ENCODE results near the gene MLXIPL. TPM values are rescaled to one million over a fixed set of nuclear protein-coding genes. Genes with fewer than 3 reads are reported as not detected.
A peak's percentile ranks its signal among the peaks of the same experiment; 100 is the strongest.

Gene MLXIPL
- total RNA-seq, 2 donors from 2014 or later, result 39.7 to 58.0 TPM

DNA sequence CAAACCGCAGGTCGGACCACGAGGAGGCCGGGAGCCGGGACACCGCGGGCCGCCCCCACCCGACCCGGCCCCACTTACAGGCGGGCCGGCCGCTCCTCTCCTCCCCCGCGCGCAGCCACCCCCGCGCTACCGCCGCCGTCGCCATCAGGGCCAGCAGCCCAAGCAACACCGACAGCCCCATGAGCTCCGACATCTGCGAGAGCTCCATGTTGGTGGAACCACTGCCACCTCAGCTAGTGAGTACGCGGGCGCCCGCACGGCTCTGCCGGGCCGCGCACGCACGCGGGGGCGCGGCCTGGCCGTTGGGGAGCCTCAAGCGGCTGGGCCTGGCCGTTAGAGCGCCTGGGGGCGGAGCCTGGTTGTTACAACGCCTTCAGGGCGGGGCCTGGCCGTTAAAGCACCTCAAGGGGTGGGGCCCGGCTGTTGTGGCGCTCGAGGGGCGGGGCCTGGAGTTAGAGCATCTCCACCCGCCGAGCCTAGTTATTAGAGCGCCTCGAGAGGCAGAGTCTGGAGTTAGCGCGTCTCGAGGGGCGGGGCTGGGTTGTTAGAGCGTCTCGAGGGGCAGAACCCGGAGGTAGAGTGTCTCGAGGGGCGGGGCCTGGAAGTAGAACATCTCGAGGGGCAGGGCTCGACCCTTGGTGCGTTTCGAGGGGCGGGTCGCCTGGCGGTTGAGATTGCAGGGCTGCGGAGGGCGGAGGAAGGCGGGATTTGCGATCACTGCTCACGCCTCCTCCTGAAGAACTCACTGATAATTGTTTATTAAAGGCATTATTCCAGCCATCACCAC lies 45.8 kb downstream of the MLXIPL start, which contains the start of gene TBL2:
TSS of gene TBL2 (minus strand) at position 238 of the 787 bp plus-strand sequence. CDS start at position 208, 30 bp downstream.
- Mint-ChIP-seq H3K27ac (peak within 1 kb of the TSS; percentile 95), H3K9me3 (no peaks in the 10 kb centered on the region), H3K36me3 (ENCODE audit: low read depth) (peaks cover 19% of the 10 kb centered on the region), H3K4me3 (peak within 1 kb of the TSS; percentile 81), H3K27me3 (ENCODE audit: insufficient read depth) (peaks cover 31% of the 10 kb centered on the region), H3K4me1 (peaks cover 19% of the 10 kb centered on the region)
- H3K4me1 ChIP-seq (ENCODE audit: control insufficient read depth, insufficient read depth, low read length), result peaks cover 4% of the 10 kb centered on the region
- no peaks in the 10 kb centered on the region for H3K9me3 ChIP-seq (ENCODE audit: control insufficient read depth, low read length)
- H3K27me3 ChIP-seq (ENCODE audit: control insufficient read depth, insufficient read depth, low read length, poor library complexity, severe bottlenecking), result peaks cover 9% of the 10 kb centered on the region
- peak within 1 kb of the TSS; percentile 100 for H3K4me3 ChIP-seq (ENCODE audit: low read length)
- peak within 1 kb of the TSS; percentile 81 for H3K27ac ChIP-seq (ENCODE audit: low read depth, low read length)
- peak; percentile 99 for DNase-seq
- peaks cover 19% of the 10 kb centered on the region for H3K36me3 ChIP-seq (ENCODE audit: control insufficient read depth, insufficient read depth, low read length)
- 0 to 1% methylated on average over 29 to 75 of the region's 75 CpGs for WGBS, 2 experiments (ENCODE audit: insufficient coverage in 1 of 2, insufficient read length in 1 of 2)
- TF ChIP-seq, protein P1, sequence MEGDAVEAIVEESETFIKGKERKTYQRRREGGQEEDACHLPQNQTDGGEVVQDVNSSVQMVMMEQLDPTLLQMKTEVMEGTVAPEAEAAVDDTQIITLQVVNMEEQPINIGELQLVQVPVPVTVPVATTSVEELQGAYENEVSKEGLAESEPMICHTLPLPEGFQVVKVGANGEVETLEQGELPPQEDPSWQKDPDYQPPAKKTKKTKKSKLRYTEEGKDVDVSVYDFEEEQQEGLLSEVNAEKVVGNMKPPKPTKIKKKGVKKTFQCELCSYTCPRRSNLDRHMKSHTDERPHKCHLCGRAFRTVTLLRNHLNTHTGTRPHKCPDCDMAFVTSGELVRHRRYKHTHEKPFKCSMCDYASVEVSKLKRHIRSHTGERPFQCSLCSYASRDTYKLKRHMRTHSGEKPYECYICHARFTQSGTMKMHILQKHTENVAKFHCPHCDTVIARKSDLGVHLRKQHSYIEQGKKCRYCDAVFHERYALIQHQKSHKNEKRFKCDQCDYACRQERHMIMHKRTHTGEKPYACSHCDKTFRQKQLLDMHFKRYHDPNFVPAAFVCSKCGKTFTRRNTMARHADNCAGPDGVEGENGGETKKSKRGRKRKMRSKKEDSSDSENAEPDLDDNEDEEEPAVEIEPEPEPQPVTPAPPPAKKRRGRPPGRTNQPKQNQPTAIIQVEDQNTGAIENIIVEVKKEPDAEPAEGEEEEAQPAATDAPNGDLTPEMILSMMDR (conservative IDR thresholded peaks at IDR 0.05), result no peak
- peak within 1 kb of the TSS; percentile 86 for H3K9ac ChIP-seq (ENCODE audit: extremely low read depth, low read length, poor library complexity, severe bottlenecking)

DNA sequence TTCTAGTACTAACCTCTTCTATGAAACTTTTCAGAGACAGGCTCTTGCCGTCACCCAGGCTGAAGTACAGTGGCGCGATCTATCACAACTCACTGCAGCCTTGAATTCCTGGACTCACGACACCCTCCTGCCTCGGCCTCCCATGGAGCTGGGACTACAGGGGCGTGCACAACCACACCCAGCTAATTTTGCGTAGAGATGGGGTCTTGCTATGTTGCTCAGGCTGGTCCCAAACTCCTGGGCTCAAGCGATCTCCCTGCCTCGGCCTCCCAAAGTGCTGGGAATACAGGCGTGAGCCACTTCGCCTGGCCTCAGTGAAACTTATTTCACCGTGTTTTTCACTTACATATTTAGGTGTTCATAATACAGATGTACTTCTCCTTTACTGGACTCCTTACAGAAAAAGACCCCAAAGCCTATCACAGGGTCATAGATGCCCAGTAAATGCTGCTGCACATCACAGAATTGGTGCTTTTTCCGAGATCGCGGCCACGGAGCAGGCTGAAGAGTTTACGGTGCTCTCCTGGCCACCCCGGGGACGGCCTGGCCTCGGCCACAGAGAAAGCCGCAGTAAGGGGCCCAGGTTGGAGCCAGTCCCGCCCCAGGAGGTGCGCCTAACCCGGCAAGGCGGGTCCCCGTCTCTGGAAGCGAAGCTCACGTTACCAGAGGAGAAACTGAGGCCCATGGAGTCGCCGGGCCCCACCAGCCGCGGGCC lies 46.5 kb downstream of the MLXIPL start:
- H3K36me3 Mint-ChIP-seq (ENCODE audit: low read depth), result peaks cover 26% of the 10 kb centered on the region
- peaks cover 4% of the 10 kb centered on the region for H3K4me1 ChIP-seq (ENCODE audit: control insufficient read depth, insufficient read depth, low read length)
- H3K4me1 Mint-ChIP-seq, result peaks cover 19% of the 10 kb centered on the region
- no peaks in the 10 kb centered on the region for H3K9me3 ChIP-seq (ENCODE audit: control insufficient read depth, low read length)
- peak overlapping the region; percentile 79 for H3K27ac Mint-ChIP-seq
- H3K4me3 ChIP-seq (ENCODE audit: low read length), result peak overlapping the region; percentile 100
- H3K9me3 Mint-ChIP-seq, result no peaks in the 10 kb centered on the region
- peak overlapping the region; percentile 80 for H3K27ac ChIP-seq (ENCODE audit: low read depth, low read length)
- peak overlapping the region; percentile 81 for H3K4me3 Mint-ChIP-seq
- H3K27me3 ChIP-seq (ENCODE audit: control insufficient read depth, insufficient read depth, low read length, poor library complexity, severe bottlenecking), result peaks cover 9% of the 10 kb centered on the region
- peaks cover 23% of the 10 kb centered on the region for H3K27me3 Mint-ChIP-seq (ENCODE audit: insufficient read depth)
- WGBS, 2 experiments (ENCODE audit: insufficient coverage in 1 of 2, insufficient read length in 1 of 2), result 28 to 30% methylated on average over 21 to 32 of the region's 32 CpGs
- DNase-seq, result no peak
- TF ChIP-seq, protein P1 (conservative IDR thresholded peaks at IDR 0.05), result no peak
- peaks cover 26% of the 10 kb centered on the region for H3K36me3 ChIP-seq (ENCODE audit: control insufficient read depth, insufficient read depth, low read length)
- peak overlapping the region; percentile 86 for H3K9ac ChIP-seq (ENCODE audit: extremely low read depth, low read length, poor library complexity, severe bottlenecking)

- Histone ChIP-seq H3K9me3 (ENCODE audit: control insufficient read depth, low read length) (no peaks in the 10 kb centered on the region), H3K4me3 (ENCODE audit: low read length) (no peak overlapping the region), H3K27me3 (ENCODE audit: control insufficient read depth, insufficient read depth, low read length, poor library complexity, severe bottlenecking) (no peaks in the 10 kb centered on the region), H3K27ac (ENCODE audit: low read depth, low read length) (no peak overlapping the region), H3K4me1 (ENCODE audit: control insufficient read depth, insufficient read depth, low read length) (peaks cover 4% of the 10 kb centered on the region), H3K9ac (ENCODE audit: extremely low read depth, low read length, poor library complexity, severe bottlenecking) (no peak overlapping the region), H3K36me3 (ENCODE audit: control insufficient read depth, insufficient read depth, low read length) (peaks cover 65% of the 10 kb centered on the region)
- Mint-ChIP-seq H3K27ac (peak overlapping the region; percentile 33), H3K27me3 (ENCODE audit: insufficient read depth) (peaks cover under 1% of the 10 kb centered on the region), H3K4me3 (no peak overlapping the region), H3K9me3 (no peaks in the 10 kb centered on the region), H3K4me1 (peaks cover 17% of the 10 kb centered on the region), H3K36me3 (ENCODE audit: low read depth) (peaks cover 62% of the 10 kb centered on the region)
- WGBS, 2 experiments (ENCODE audit: insufficient coverage in 1 of 2, insufficient read length in 1 of 2), result 93 to 96% methylated on average over 7 to 11 of the region's 11 CpGs
- TF ChIP-seq, protein P1 (conservative IDR thresholded peaks at IDR 0.05), result no peak
- DNase-seq, result no peak
Measured at GRCh38 chr7:73573791-73574190, 50.5 kb downstream of the MLXIPL start.
